Heart left ventricle (tissue), 16 donors: ENCODE measurements around the gene RILPL1. TPM values are rescaled to one million over a fixed set of nuclear protein-coding genes. Genes with fewer than 3 reads are reported as not detected.

Experiments used
- ATAC-seq, 4 donors: fragments of 200-7000 bp; cut with Tn5 transposase; one replicate each; pipeline ENCODE4 v1.9.1; 2020 to 2022; ENCODE audit warnings: moderate library complexity in 4 of 4, mild to moderate bottlenecking in 3 of 4, moderate number of reproducible peaks in 1 of 4
- DNase-seq, 5 donors: peaks; one replicate each; pipeline ENCODE4 v3.0.0-alpha.2; 2020
- H3K27ac ChIP-seq, 12 donors: fragments of 200-600 bp; sonication (generic) in 4 of 12; one replicate each; pipeline versions ENCODE4 v1.5.0 to v1.8.0; 2016 to 2022; ENCODE audit warnings: mild to moderate bottlenecking in 2 of 12
- H3K27me3 ChIP-seq, 9 donors: fragments of 200-600 bp; sonication (generic) in 2 of 9; one replicate each; pipeline versions ENCODE4 v1.5.1 to v1.8.0; 2016 to 2022; ENCODE audit warnings: mild to moderate bottlenecking in 3 of 9
- H3K36me3 ChIP-seq, 9 donors: fragments of 200-600 bp; sonication (generic) in 2 of 9; one replicate each; pipeline versions ENCODE4 v1.5.0 to v1.8.0; 2018 to 2022; ENCODE audit warnings: mild to moderate bottlenecking in 2 of 9
- H3K4me1 ChIP-seq, 12 donors: fragments of 200-600 bp; sonication (generic) in 4 of 12; one replicate each; pipeline versions ENCODE4 v1.5.0 to v1.8.0; 2016 to 2022; ENCODE audit warnings: mild to moderate bottlenecking in 3 of 12
- H3K4me3 ChIP-seq, 12 donors: fragments of 200-600 bp; sonication (generic) in 4 of 12; one replicate each; pipeline versions ENCODE4 v1.5.0 to v1.8.0; 2017 to 2022; ENCODE audit warnings: mild to moderate bottlenecking in 9 of 12, moderate library complexity in 4 of 12
- H3K9me3 ChIP-seq, 12 donors: fragments of 200-600 bp; sonication (generic) in 4 of 12; one replicate each; pipeline versions ENCODE4 v1.5.0 to v1.8.0; 2016 to 2022; ENCODE audit warnings: mild to moderate bottlenecking in 1 of 12
- POLR2A ChIP-seq, 2 donors: fragments of 450-650 bp; IDR thresholded peaks; one replicate each; pipeline ENCODE4 v1.6.1; 2017; ENCODE audit warnings: antibody characterized with exemption in 2 of 2, mild to moderate bottlenecking in 2 of 2, moderate library complexity in 2 of 2
- WGBS, 4 donors: extraction: QIAGEN DNeasy Blood & Tissue Kit in 2 of 4; methylation state at CpG; one replicate each; pipeline versions ENCODE4 v1.1.5 to v1.1.7; 2013 to 2018; 5-methylcytosine and 5-hydroxymethylcytosine counted together
- intact Hi-C, 10 donors: fragments of 100-400 bp; cut with DNase I; formaldehyde crosslinking; loops; one replicate each; pipeline versions ENCODE4 v1.11.1 to v1.14.2; 2022
- polyA plus RNA-seq, 2 donors: library from polyadenylated mRNA; stranded (reverse); fragments of 200-250 nt; gene quantifications; one replicate each; pipeline ENCODE4 v1.2.3, GENCODE V29; 2013
- total RNA-seq, 9 donors: library from RNA; depleted of rRNA in 2 of 9; stranded (reverse); fragments of >200 nt in 2 of 9; fragmentation: NEBNext Ultra II Directional in 3 of 9; extraction: Animal tissue kit (Norgen Biotek cat#: 25700) in 3 of 9; gene quantifications; one replicate each; pipeline versions ENCODE4 v1.1.0 to v1.2.4, GENCODE V29; 2016 to 2023
- TF ChIP-seq, protein P1 (sequence below), 12 donors: fragments of 200-600 bp; sonication (generic) in 4 of 12; IDR thresholded peaks; one replicate each; pipeline versions ENCODE4 v1.5.0 to v1.8.0; 2018 to 2022; ENCODE audit warnings: antibody characterized with exemption in 12 of 12, mild to moderate bottlenecking in 5 of 12
- donor health status: ischemic (EF 13 %, LVEDD 7.1; RV severe dilation, severe dysfunction).
- donor health status: healthy with polysubstance abuse.
- donor health status: DM: no; HTN: yes; CAD: no.
- donor health status: DM: no; HTN: no; CAD: no.
- donor health status: ischemic (EF 25% LVEDD 6.9; RV normal size, moderate dysfunction).
- donor health status: ischemic (EF 25% LVEDD 5.7; RV mildly dilated, moderate dysfunction).
- donor health status: healthy.
- donor health status: DM: yes; HTN: yes; CAD: no.
- donor health status: ischemic (EF 35%, LVEDD 5.7; RV mildly dilated, moderate dysfunction).
- donor health status: nonischemic (EF 11% LVEDD 7.7; RV severe dilation, severe dysfunction).
- donor health status: DM: yes; HTN: yes; CAD: no.
- donor health status: PGD.
- donor health status: ischemic (EF 29% LVEDD 5.4; RV normal size, mild dysfunction).
- donor health status: nonischemic (EF 23%, LVEDD 6.1; RV moderate dilation, normal function).

RILPL1 gene
- total and polyA plus RNA-seq, 11 donors, result 64.1 to 119 (median 79.4) TPM

DNA sequence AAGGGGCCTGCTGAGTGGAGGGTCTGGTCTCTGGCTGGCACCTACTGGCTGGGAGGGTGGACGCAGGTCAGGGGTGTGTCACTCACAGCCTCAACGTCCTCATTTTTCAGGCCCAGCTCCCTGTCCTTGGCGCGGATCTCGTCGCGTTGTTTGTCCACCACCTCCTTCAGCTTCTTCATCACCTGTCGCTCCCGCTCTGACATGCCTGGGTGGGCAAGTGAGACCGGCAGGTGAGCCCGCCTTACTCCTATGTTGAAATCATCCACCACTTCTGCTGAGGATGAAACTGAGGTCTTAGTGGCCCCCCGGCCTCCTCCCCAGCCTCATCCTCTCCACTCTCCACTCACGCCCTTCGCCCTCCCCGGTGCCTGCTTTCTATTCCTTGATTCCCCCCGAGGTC lies 34.2 kb downstream of the RILPL1 start:
- Histone ChIP-seq H3K9me3 (no peaks in the 10 kb centered on the region), H3K4me3 (no peak overlapping the region), H3K27me3 (no peaks in the 10 kb centered on the region), H3K36me3 (peaks cover 0 to 65% (median 34%) of the 10 kb centered on the region in 9 donors), H3K27ac (no peak overlapping the region), H3K4me1 (peaks cover 0 to 8% (median 0%) of the 10 kb centered on the region in 12 donors)
- no peak for ATAC-seq
- no peak for TF ChIP-seq POLR2A (IDR thresholded peaks at IDR 0.05)
- TF ChIP-seq, protein P1, sequence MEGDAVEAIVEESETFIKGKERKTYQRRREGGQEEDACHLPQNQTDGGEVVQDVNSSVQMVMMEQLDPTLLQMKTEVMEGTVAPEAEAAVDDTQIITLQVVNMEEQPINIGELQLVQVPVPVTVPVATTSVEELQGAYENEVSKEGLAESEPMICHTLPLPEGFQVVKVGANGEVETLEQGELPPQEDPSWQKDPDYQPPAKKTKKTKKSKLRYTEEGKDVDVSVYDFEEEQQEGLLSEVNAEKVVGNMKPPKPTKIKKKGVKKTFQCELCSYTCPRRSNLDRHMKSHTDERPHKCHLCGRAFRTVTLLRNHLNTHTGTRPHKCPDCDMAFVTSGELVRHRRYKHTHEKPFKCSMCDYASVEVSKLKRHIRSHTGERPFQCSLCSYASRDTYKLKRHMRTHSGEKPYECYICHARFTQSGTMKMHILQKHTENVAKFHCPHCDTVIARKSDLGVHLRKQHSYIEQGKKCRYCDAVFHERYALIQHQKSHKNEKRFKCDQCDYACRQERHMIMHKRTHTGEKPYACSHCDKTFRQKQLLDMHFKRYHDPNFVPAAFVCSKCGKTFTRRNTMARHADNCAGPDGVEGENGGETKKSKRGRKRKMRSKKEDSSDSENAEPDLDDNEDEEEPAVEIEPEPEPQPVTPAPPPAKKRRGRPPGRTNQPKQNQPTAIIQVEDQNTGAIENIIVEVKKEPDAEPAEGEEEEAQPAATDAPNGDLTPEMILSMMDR (IDR thresholded peaks at IDR 0.05), result no peak
- DNase-seq, result no peak
- intact Hi-C loops, result no loop called here
- WGBS, 4 donors, result 89 to 95% (median 92%) methylated on average over 16 of the region's 16 CpGs

DNA sequence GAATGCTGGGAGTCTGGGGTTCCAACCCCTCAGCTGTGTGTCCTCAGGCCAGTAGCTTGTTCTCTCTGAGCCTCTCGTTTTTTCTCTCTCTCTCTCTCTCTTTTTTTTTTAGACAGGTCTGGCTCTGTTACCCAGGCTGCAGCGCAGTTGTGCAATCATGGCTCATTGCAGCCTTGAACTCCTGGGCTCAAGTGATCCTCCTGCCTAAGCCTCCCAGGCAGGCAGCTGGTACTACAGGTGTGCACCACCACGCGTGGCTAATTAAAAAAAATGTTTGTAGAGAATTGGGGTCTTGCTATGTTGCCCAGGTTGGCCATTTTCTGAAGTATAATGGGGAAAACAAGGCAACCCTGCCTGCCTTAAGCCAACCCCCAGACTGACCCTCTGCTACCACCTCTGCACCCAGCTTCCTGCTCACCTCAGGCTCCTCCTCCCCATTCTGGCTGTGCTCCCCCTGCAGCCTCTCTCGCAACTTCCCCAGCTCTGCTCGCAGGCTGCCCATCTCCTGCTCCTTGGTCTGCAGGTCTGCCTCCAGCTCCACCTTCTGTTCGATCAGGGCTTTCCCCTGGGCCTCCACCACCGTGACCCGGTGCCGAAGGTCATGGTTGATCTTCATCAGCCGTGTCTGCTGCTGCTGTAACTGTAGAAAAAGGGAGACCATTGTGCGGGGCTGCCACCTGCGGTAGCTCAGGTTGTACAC lies 35.2 kb downstream of the RILPL1 start:
- intact Hi-C loops, result no loop called here
- no peak for ATAC-seq
- H3K4me3 ChIP-seq, result no peak overlapping the region
- DNase-seq, result no peak
- no peaks in the 10 kb centered on the region for H3K9me3 ChIP-seq
- H3K27ac ChIP-seq, result no peak overlapping the region
- WGBS, 4 donors, result 91 to 96% (median 95%) methylated on average over 13 of the region's 13 CpGs
- TF ChIP-seq POLR2A (IDR thresholded peaks at IDR 0.05), result no peak
- TF ChIP-seq, protein P1 (IDR thresholded peaks at IDR 0.05), result no peak
- H3K4me1 ChIP-seq, result peaks cover 0 to 9% (median 0%) of the 10 kb centered on the region in 12 donors
- H3K36me3 ChIP-seq, result peaks cover 0 to 61% (median 34%) of the 10 kb centered on the region in 9 donors
- H3K27me3 ChIP-seq, result no peaks in the 10 kb centered on the region

- no peak for DNase-seq
Measured at GRCh38 chr12:123497065-123497464, 36.5 kb downstream of the RILPL1 start.

More at GRCh38 chr12:123497065-123497464, 36.5 kb downstream of the RILPL1 start:
- H3K4me1 ChIP-seq, result peaks cover 0 to 17% (median 3%) of the 10 kb centered on the region in 12 donors
- no peak overlapping the region for H3K27ac ChIP-seq
- no peak for TF ChIP-seq POLR2A (IDR thresholded peaks at IDR 0.05)
- TF ChIP-seq, protein P1 (IDR thresholded peaks at IDR 0.05), result no peak
- intact Hi-C loops, result no loop called here
- 95 to 97% (median 96%) methylated on average over 7 of the region's 7 CpGs for WGBS, 4 donors
- H3K36me3 ChIP-seq, result peaks cover 0 to 61% (median 34%) of the 10 kb centered on the region in 9 donors
- no peak overlapping the region for H3K4me3 ChIP-seq
- H3K27me3 ChIP-seq, result no peaks in the 10 kb centered on the region
- ATAC-seq, result no peak
- H3K9me3 ChIP-seq, result no peaks in the 10 kb centered on the region
